ENCODE results near the gene JMJD1C. TPM values are rescaled to one million over a fixed set of nuclear protein-coding genes. Genes with fewer than 3 reads are reported as not detected.

Gene JMJD1C
- total RNA-seq, 1 experiment from 2014 or later = 66.3 TPM

DNA sequence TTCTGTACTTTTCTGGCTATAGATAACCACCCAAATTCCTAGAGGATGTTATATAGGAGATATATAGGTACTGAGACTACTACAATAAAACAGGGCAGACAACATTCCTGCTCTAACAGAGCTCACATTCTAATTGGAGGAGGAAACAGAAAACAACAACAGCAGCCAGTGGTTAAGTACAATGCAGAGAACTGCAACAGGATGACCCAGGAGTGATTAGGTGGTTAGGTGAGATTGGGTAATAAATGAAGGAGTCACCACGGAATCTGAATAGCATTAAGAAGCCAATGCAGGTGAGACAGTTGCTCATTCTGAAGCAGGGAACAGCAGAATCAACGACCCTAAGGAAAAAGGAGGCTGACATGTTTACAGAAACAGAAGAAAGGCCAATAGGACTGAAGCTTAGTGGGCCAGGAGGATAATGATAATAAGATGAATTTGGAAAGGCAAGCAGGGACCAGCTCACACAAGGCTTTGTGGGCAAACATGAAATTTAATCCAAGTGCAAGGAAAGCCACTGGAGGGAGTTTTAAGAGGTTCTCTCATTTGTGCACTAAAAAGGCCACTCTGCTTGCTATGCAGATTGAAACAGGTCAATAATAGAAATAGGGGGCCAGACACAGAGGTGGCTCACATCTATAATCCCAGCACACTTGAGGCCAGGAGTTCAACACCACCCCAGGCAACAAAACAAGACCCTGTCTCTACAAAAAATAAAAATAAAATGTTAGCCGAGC, 38.5 kb upstream of the JMJD1C start:
- peak overlapping the region; percentile 7; the same call in 1 of the 2 replicates for H3K4me2 ChIP-seq (ENCODE audit: low read length)
- H4K20me1 ChIP-seq (ENCODE audit: insufficient read depth) = no peaks in the 10 kb centered on the region

More for the DNA sequence above, 38.5 kb upstream of the JMJD1C start:
- ChIA-PET RAD21 (ENCODE audit: low non-redundant PET in 1 of 2, low total read pairs in 2 of 2, uncharacterized antibody in 2 of 2, unreplicated experiment in 2 of 2) (interaction anchor here in 1 of 2 experiments (1.2 kb wide), 1 partner anchor 216 kb away, joined by 4 read pairs; no protein-coding TSS in a partner anchor), POLR2A (no interaction called here), CTCF (no interaction called here)
- BruUV-seq (replicated peaks) = no TSS peak
- ATAC-seq = peak; percentile 65
- Histone ChIP-seq H3K4me1 (ENCODE audit: control insufficient read depth in 1 of 2, insufficient read depth in 2 of 2, low read length in 2 of 2) (peaks cover 12% of the 10 kb centered on the region in 2 experiments), H3K79me2 (ENCODE audit: insufficient read depth, low read length) (peaks cover 80% of the 10 kb centered on the region), H3K9ac (ENCODE audit: low read length) (no peak overlapping the region), H3K36me3 (ENCODE audit: control insufficient read depth in 1 of 2, insufficient read depth in 2 of 2, low read length in 2 of 2) (no peaks in the 10 kb centered on the region), H3K9me3 (ENCODE audit: control insufficient read depth in 1 of 2, insufficient read depth in 1 of 2, low read depth in 1 of 2, low read length in 2 of 2) (no peaks in the 10 kb centered on the region), H2AFZ (ENCODE audit: low read depth, low read length, poor library complexity, severe bottlenecking) (no peak overlapping the region), H3K27me3 (ENCODE audit: insufficient read depth, low read length) (no peaks in the 10 kb centered on the region), H3K27ac (ENCODE audit: low read depth, low read length) (no peak overlapping the region), H3K9me2 (ENCODE audit: insufficient read depth) (no peaks in the 10 kb centered on the region), H3K4me3 (replicated peaks in 1 of 2; ENCODE audit: low read depth in 1 of 2, low read length in 2 of 2) (no peak overlapping the region)
- intact Hi-C loops (cut with micrococcal nuclease) = no loop called here
- DNase-seq (ENCODE audit: low read depth, low spot score) = no peak
- TF ChIP-seq CEBPB (IDR thresholded peaks at IDR 0.05; ENCODE audit: low read depth) = peak; percentile 46; the same call in 1 of the 2 replicates
- TF ChIP-seq, protein P1, sequence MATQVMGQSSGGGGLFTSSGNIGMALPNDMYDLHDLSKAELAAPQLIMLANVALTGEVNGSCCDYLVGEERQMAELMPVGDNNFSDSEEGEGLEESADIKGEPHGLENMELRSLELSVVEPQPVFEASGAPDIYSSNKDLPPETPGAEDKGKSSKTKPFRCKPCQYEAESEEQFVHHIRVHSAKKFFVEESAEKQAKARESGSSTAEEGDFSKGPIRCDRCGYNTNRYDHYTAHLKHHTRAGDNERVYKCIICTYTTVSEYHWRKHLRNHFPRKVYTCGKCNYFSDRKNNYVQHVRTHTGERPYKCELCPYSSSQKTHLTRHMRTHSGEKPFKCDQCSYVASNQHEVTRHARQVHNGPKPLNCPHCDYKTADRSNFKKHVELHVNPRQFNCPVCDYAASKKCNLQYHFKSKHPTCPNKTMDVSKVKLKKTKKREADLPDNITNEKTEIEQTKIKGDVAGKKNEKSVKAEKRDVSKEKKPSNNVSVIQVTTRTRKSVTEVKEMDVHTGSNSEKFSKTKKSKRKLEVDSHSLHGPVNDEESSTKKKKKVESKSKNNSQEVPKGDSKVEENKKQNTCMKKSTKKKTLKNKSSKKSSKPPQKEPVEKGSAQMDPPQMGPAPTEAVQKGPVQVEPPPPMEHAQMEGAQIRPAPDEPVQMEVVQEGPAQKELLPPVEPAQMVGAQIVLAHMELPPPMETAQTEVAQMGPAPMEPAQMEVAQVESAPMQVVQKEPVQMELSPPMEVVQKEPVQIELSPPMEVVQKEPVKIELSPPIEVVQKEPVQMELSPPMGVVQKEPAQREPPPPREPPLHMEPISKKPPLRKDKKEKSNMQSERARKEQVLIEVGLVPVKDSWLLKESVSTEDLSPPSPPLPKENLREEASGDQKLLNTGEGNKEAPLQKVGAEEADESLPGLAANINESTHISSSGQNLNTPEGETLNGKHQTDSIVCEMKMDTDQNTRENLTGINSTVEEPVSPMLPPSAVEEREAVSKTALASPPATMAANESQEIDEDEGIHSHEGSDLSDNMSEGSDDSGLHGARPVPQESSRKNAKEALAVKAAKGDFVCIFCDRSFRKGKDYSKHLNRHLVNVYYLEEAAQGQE (IDR thresholded peaks at IDR 0.05; ENCODE audit: low read depth) = no peak

Measured in HCT116 (cell line).